ACHN (cell line): ENCODE results near the gene PDP2.
"Not testable (repeated sequence)": the region's sequence is repeated elsewhere in the genome, so short reads cannot be mapped to it uniquely, and the experiment has no call there.

Source experiments
- DNase-seq: peaks from one replicate; pipeline ENCODE4 v3.0.0-alpha.2; 2015
- in situ Hi-C: cut with HindIII; loops from 2 replicates; pipeline ENCODE4 v1.10.0; 2017; ENCODE audit warnings: low sequenced_read_pairs, low pct_ligation_motif_present, low pct_unique_long_range_greater_than_20kb

The PDP2 gene

DNA sequence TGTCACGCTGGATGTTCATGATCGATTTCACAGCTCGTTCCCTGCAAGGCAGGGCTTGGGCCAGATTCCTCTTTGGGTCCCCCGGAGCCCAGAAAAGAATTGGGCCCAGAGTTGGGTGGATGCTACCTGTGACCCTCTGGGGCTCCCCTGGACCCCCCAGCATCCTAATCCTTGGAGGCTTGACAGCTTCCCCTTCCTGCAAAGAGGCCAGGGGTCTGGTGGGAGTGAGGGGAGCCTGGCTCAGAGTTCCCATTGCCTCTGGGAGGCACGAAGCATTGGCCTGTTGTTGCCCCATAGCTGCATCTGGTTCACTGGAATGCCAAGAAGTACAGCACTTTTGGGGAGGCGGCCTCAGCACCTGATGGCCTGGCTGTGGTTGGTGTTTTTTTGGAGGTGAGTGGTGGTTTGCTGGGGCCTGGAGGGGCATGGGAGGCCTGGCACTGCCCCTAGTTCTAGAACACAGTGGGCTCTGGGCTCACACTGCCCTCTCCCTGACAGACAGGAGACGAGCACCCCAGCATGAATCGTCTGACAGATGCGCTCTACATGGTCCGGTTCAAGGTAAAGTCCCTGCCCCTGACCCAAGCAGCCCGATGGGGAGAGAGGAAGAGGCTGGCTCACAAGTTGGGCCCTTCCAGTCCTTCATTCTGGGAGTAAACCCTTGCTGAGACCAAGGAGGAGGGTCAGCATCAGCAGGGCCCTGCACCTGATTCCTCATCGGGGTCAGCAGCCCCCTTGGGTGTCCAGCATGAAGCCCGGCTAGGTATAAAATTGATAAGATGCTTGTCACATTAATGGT, 28.9 kb upstream of the PDP2 start:
- DNase-seq = no peak
- in situ Hi-C loops = no loop called here

DNA sequence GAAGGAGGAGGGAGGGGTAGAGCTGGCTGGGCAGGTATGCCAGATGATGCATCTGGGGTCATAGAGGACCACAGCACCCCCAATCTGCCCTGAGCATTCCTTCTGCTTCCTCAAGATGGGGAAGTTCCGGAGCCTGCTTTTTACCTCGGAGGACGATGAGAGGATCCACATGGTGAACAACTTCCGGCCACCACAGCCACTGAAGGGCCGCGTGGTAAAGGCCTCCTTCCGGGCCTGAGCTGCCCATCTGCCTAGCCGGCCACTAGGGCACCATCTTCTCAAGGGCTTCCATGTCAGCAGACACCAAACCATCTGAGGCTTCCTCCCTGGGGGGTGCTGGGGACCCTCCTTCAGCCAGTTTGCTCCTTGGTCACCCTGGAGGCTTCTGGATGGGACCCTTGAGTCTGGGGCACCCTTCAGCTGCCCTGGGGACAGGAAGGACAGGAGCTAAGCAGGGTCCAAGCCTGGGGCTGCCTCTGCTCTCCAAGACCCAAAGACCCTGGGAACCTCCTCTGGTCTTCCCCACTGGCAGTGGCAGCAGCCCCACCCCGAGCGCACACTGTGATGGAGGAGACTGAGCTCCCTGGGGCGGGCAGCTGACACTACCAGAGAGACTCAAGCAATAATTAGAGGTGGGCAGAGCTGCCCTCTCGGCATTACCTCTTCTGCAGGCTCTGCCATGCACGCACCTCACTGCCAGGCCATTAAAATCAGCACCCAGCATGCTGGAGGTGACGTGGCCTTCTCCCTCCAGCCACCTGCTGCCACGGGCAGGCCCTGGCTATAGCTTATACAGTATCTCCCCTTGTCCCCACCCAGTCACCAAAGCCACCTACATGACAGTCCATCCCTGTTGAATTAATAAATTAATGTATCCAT, 26.8 kb upstream of the PDP2 start:
- DNase-seq = no peak
- in situ Hi-C loops = no loop called here

DNA sequence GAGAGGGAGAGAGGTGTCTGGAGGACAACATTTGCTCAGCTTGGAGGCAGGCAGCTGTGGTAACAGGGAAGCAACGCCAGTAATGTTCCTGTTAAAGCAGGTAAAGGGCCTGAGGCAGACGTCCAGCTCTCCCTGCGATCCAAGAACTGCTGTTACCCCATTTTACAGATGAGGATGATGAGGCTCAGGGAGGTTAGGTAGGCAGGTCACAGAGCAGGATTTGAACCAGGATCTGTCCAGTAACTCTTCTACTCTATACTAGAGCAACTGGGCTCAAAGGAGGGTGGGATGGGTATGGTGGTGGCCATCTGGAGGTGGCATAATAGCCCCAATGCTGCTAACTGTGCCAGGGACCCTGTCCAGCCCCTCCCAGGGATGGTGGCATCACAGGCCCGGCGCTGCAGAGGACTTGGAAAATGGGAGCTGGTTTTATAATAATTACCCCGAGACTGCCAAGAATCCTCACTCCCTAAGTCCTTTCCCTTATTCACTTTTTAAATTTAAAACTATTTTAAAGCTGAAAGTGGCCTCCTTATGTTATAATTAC, 24.1 kb upstream of the PDP2 start:
- DNase-seq = no peak
- in situ Hi-C loops = no loop called here

DNA sequence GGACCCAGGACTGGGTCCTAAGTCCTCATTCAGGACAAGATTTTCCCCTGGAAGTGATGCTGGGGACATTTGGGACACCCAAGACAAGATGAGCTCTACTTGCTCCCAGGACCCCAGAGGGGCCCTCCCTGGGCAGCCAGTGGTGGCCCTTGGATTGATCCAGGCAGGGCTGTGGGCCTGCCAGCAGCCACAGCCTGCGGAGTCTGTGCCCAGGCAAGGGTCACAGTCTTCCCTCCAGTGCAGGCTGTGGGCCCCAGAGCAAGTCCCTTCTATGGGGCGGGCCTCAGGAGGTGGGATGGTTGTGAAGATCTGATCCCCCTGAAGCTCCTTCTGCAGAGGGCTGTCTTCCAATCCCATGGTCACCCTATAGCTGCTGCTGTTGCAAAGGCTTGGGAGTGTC, 23.5 kb upstream of the PDP2 start:
- DNase-seq = no peak
- in situ Hi-C loops = no loop called here

DNA sequence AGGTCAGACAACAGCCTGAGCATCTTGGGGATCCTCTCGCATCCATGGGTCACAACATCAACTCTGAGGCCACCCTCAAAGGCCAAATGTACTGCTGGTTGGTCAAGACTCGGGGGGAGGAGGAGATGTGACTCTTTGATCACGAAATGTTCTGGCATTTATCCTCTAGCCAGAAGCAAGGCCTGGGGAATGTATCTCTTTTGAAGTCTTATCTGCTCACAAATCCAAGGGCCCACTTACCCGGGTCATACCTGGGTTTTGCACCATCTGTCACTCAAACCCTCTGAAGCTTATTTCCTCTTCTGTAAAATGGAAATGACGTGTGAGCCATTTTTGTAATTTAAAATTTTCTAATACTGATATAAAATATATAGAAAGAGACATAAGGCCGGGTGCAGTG, 22.9 kb upstream of the PDP2 start:
- no peak for DNase-seq
- in situ Hi-C loops = no loop called here

DNA sequence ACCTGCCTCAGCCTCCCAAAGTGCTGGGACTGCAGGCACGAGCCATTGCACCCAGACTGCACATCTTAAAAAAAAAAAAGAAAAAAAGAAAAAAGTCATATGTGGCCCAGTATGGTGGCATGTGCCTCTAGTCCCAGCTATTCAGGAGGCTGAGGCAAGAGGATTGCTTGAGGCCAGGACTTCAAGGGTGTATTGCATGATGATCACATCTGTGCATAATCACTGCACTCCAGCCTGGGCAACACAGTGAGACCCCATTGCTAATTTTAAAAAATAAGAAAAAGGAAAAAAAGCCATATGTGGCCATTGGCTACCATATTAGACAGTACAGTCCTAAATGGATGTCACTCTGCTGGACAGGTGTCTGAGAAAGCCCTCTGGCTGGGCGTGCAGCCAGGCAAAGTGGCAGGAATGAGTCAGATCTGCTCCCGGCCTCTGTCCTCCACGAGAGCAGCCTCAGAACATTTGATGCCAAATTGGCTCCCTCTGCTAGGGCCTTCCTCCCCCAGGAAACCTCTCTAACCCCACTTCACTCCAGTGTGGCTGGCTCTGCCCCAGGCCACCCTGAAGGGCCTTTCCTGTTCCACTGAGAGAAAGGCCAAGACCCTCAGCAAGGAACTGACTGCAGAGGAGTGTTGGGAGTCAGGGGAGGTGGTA, 21.4 kb upstream of the PDP2 start:
- in situ Hi-C loops = no loop called here
- DNase-seq = peak; percentile 61

DNA sequence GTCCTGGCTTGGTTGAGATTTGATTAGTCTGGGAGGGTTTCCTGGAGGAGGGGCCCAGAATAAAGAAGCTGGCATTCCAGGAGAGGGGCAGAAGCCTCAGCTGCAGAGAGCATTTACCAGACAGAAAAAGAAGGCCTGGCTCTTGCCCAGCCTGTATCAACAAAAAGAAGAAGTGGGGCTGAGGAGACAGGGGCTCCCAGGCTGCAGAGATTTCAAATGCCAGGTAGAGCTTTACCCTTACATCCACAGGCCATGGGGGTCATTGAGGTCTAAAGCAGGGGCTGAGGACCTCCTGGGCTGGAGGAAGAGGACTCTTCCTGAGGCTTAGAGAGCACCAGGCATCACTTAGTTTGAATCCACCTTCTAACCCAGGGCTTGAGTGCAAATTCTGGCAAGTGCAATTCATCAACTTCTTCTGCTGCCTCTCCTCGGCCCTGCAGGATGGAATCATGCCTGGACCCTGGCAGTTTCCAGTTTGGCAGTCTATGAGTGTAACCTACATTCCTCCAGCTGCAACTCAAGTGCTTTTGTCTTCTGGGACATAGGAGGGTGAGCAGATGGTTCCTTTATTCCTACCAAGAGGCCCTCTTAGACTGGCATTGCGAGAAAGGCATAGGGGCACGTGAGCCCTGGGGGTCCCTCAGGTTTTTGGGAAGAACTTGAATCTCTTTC, 20.8 kb upstream of the PDP2 start:
- DNase-seq = no peak
- in situ Hi-C loops = no loop called here

DNA sequence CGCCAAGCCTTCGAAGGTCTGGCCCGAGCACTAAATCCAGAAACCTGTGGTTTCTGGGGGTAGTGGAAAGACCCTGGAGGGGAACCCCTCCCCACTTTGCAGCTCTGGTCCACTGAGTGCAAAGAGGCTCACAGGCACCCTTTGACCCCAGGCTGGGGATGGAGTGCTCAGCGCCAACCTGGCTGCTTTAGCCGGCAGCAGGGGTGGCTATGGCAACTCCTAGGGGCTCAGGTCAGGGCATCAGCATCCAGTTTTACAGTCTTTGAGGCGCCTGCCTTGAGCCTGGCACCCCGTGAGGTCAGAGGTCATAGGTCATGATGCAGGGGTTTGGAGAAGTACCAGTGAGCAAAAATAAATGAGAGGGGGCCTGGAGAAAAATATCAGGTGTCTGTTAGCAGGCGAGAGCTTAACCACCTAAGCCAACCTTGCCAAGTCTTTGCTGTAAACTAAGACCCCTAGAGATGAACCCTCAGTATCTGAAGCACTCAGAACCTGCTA, 18.2 kb upstream of the PDP2 start:
- DNase-seq = no peak
- in situ Hi-C loops = no loop called here

DNA sequence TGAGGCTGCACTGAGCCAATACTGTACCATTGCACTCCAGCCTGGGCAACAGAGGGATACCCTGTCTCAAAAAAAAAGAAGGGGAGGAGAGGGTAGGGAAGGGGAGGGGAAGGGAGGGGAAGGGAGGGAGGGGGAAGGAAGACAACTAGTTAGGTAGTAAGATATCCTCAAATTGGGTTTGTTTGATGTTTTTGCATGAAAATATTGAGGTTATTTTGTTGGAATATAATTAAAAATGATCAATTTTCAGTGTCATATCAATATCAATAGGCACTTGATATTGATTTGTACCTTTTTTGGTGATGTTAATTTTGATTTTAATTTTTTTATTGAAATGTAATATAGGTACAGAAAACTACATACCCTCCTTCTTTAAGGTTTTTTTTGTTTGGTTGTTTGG, 16.6 kb upstream of the PDP2 start:
- no peak for DNase-seq
- in situ Hi-C loops = no loop called here

DNA sequence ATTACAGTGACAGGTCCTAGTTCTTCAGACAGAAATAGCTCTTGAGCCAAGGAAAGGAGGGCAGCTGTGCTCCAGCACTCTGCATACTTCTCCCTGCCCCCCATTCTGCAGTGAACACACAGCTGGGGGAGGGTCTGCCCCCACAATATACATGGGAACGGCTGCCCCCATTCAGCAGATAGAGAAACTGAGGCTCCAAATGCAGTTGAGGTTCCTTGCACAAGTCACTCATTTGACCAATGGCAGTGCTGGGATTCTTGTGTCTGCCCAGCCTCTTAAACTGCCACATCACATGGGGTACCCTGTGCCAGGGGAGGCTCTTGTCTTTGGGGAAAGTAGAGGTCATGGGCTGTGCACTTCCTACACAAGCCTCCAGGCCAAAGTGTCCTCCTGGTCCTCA, 10.9 kb upstream of the PDP2 start:
- in situ Hi-C loops = no loop called here
- DNase-seq = no peak

DNA sequence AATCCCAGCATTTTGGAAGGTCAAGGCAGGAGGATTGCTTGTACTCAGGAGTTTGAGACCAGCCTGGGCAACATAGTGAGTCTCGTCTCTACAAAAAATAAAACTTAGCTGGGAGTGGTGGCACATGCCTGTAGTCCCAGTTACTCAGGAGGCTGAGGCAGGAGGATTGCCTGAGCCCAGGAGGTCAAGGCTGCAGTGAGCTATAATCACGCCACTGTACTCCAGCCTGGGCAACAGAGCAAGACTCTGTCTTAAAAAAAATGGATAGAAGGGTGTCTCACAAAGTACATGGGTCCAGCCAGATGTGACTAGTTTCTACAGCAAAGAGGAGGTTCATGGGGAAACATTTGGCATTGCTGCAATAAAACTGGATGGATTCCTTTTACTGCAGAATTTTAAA, 9.0 kb upstream of the PDP2 start:
- in situ Hi-C loops = not testable (repeated sequence)

DNA sequence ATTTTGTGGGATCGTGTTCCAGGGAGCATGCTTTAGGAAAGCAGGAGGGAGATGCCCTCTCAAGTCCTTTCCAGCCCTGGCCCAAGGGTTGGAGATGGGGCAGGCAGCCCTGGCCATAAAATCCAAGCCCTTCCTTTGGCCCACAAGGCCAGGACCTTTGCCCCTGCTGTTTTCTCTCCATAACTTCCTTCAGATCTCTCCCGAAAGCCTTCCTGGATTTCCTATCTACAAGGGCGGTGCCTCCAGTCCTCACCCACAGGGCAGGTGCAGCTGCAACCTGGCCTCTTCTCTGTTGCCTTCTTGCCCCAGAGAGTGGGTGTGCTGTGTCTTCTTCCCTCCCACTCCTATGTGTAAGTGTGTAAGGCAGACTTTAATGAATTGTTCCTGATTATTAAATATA, 8.5 kb upstream of the PDP2 start:
- in situ Hi-C loops = no loop called here
- DNase-seq = no peak

More for the DNA sequence above, 9.0 kb upstream of the PDP2 start:
- not testable (repeated sequence) for DNase-seq

DNA sequence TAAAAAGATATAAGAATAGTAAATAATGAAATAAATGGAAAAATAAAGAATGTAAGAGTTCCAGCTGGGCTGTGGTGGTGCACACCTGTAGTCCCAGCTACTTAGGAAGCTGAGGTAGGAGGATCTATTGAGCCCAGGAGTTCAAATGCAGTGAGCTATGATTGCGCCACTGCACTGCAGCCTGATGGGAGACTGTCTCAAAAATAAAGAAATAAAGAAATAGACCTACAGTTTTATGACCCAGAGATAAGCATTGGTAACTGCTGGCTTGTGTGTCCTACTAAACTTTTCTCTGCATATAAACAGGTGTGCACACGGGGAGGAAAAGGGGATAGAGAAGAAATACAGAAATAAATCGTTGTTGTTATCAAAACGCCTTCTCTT, 7.8 kb upstream of the PDP2 start:
- DNase-seq = no peak
- in situ Hi-C loops = no loop called here

DNA sequence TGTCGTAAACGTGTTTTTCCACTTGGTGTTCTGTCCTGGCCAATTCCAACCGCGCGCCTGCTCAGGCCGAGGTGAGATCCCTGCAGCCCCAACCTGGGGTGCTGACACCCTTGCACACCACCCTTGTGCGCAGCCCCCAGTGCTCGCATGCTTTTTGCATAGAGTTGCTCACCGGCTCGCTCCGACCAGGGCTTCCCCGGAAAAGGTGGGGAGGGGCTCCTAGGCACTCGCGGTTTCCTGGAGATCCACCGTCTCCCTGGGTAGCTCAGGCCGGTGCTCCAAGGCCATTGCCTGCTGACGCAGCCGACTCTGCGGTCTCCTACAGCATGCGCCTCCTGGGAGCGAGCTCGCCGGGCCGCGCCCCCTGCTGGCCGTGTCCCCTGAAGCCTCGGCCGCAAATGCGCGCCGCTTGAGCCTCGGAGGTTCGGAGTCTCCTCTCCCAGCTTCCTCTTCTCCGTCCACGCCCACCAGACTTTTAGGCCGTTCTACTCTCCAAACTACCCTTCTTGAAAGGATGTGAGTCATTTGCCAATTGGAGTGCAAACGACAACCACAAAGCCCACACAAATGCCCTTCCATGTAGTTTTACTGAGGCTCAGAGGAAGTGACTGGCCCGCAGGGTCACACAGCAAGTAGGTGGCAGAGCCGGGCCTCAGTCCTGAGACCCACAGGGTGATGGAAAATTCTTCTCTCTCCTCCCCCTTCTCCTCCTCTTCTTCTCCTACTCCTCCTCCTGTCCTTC, 7.2 kb upstream of the PDP2 start:
- peak; percentile 100 for DNase-seq
- in situ Hi-C loops = no loop called here

DNA sequence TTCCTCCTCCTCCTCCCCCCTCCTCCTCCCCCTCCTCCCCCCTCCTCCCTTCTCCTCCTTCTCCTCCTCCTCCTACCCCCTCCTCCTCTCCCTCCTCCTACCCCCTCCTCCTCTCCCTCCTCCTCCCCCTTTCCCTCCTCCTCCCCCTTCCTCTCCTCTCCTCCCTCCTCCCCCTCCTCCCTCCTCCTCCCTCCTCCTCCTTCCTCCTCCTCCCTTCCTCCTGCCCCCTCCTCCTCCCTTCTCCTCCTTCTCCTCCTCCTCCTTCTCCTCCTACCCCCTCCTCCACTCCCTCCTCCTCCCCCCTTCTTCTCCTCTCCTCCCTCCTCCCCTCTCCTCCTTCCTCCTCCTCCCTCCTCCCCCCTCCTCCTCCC, 6.6 kb upstream of the PDP2 start:
- in situ Hi-C loops = no loop called here
- DNase-seq = no peak

DNA sequence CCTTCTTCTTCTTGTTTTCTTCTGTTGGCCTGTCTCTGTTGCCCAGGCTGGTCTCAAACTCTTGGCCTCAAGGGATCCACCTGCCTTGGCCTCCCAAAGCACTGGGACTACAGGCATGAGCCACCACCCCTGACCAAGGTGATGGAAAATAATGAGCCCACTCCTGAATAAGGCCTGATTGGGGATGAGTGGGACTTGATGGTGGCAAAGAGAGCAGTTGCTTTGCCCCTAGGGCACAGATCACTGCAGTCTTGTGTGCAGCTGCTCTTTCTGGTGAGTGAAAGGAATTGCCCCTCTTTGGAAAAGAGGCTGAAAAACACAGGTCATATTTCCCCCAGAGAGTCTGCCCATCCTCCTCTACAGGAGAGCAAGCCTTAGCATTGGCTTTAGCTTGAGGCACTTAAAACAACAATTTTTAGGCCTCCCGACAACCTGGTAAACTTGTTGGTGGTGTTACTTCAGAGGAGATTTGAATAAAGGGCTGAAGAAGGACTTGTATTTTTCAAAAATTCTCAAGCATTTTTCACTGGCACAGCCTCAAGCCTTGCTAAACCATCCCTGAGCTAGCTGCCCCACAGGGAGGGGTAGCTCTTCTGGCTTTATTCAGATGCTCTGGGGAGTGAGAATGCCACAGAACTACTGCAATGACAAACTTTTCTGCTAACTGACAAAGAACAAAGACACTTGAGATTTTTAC, 6.1 kb upstream of the PDP2 start:
- DNase-seq = peak; percentile 81
- in situ Hi-C loops = no loop called here

DNA sequence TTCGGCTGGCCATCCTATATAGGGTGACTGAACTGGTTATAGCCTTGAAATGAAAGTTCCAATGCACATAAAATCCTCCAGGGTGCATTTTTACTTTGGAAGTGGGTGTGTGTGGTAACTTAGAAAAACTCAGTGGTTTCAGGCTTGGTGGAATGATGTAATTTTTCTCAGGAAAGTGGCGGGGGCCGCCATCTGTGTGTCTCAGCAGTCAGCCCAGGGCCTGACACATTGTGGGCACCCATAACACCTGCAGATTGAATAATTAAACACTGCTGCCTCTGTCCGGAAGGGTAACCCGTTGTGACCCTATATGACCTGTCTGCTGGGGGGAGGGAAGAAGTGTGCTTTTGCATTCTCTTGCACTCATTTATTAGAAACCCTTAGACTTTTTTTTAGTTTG, 2.2 kb upstream of the PDP2 start:
- in situ Hi-C loops = no loop called here
- DNase-seq = no peak
